ENCODE data around the gene PCNP.
A peak's percentile ranks its signal among the peaks of the same experiment; 100 is the strongest.
"Not testable (repeated sequence)": the region's sequence is repeated elsewhere in the genome, so short reads cannot be mapped to it uniquely, and the experiment has no call there.

PCNP gene

DNA sequence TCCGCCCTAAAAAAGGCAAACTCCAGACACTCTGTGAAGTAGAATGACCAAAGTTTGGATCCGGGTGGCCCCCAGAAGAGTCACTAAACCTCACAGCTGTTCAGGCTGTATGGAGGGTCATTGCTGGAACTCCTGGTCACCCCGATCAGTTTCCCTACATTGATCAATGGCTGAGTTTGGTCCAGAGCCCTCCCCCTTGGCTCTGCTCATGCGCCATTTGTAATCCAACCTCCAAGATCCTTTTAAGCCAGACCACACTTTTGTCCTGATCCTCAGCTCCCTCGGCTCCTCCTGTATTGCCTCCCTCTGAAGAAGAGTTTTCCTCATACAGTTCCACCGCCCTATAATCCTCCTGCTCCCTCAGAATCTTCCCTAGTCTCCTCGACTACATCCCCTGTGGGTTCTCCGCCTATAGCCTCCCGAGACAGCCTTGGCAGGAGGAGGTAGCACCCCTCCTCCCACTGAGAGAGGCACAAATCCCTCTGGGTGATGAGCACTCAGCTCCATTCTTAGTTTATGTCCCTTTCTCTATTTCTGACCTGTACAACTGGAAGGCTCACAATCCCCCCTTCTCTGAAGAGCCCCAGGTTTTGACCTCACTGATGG lies 60.7 kb downstream of the PCNP start:
- DNase-seq, result no peak

DNA sequence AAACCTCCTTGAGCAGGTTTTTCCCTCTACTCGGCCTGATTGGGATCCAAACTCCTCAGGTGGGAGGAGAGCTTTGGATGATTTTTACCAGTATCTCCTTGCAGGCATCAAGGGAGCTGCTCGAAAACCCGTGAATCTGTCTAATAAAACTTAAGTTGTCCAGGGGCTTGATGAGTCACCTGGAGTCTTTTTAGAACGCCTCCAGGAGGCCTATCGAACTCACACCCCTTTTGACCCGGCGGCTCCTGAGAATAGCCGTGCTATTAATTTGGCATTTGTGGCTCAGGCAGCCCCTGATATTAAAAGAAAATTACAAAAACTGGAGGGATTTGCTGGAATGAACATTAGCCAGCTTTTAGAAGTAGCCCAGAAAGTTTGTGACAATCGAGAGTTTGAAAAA lies 61.4 kb downstream of the PCNP start:
- no peak for DNase-seq

DNA sequence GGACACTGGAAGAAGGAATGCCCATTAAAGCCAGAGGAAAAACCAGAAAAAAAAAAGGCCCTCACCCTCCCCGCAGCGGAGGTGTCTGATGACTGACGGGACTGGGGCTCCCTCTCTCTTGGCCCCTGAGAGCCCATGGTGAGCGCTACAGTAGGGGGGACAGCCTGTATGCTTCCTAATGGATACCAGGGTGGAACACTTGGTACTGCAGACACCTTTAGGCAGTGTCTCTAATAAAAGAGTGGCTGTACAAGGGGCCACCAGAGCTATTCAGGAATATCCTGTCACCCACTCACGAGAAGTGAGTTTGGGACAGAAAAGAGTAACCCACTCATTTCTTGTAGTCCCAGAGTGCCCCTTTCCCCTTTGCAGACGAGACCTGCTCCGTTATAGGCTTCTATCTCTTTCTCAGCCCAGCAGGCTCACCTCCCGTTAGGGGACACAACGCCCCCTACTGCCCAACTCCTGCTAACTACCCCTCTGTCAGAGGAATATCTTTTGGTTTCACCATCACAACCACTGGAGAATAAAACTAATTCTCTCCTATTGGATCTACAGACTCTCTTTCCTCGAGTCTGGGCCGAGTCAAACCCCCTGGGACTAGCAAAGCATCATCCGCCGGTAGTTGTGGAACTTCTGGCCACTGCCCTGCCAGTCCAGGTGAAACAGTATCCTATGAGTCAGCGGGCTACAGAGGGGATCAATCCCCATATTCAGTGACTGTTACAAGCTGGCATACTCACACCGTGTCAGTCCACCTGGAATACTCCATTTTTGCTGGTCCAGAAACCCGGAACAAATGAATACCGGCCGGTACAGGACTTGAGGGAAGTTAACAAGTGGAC lies 62.2 kb downstream of the PCNP start:
- peak; percentile 59 for DNase-seq

DNA sequence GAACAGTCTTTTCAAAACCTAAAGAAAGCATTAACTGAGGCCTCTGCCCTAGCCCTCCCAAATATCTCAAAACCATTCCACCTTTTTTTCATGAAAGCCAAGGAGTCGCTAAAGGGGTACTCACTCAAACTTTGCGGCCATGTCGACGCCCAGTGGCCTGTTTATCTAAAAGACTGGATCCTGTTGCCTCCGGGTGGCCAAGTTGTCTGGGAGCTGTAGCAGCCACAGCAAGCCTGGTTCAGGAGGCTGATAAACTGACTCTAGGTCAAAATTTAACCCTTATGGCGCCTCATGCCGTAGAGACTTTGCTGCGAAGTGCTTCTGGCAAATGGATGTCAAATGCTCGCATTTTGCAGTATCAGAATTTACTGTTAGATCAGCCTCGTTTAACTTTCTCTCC lies 63.5 kb downstream of the PCNP start:
- DNase-seq, result no peak

DNA sequence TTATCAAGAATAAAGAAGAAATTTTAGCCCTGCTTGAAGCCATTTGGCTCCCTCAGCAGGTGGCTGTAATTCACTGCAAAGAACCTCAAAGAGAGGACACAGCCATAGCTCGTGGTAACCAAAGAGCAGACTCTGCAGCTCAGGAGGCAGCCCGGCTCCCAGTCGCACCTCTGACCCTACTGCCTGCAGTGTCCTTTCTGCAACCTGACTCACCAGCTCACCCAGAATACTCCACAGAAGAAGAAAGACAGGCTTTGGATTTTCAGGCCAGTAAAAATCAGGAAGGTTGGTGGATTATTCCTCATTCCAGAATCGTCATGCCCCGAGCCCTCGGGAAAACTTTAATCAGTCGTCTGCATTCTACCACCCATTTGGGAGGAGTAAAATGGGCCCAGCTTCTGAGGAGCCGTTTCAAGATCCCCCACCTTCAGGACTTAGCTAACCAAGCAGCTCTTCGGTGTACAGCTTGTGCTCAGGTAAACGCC lies 64.3 kb downstream of the PCNP start:
- no peak for DNase-seq

DNA sequence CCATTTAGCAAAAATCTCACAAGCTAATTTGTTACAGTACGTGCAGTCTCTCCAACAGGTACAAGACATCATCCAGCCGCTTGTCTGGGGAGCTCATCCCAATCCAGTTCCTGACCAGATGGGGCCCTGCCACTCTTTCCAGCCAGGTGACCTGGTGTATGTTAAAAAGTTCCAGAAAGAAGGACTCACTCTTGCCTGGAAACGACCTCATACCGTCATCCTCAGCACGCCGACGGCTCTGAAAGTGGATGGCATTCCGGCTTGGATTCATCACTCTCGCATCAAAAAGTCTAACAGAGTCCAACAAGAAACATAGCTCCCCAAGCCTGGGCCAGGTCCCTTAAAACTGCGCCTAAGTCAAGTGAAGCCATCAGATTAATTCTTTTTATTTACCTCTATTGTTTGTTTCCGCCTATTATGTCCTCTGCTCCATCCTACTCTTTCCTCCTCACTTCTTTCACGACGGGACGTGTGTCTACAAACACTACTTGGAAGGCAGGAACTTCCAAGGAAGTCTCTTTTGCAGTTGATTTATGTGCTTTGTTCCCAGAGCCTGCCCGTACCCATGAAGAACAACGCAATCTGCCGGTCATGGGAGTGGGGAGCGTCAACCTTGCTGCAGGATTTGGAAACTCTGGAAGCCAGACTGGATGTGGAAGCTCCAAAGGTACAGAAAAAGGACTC lies 65.4 kb downstream of the PCNP start:
- no peak for DNase-seq

DNA sequence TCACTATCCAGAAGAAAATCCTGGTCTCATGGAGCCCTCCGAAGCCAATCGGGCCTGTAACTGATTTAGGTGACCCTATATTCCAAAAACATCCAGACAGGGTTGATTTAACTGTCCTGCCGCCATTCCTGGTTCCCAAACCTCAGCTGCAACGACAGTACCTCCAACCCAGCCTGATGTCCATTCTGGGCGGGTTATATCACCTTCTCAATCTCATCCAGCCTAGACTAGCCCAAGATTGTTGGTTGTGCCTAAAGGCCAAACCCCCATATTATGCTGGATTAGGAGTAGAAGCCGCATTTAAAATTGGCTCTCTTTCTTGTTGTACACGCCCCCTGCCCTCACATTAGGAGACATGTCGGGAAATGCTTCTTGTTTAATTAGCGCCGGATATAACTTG lies 66.3 kb downstream of the PCNP start:
- DNase-seq, result no peak

DNA sequence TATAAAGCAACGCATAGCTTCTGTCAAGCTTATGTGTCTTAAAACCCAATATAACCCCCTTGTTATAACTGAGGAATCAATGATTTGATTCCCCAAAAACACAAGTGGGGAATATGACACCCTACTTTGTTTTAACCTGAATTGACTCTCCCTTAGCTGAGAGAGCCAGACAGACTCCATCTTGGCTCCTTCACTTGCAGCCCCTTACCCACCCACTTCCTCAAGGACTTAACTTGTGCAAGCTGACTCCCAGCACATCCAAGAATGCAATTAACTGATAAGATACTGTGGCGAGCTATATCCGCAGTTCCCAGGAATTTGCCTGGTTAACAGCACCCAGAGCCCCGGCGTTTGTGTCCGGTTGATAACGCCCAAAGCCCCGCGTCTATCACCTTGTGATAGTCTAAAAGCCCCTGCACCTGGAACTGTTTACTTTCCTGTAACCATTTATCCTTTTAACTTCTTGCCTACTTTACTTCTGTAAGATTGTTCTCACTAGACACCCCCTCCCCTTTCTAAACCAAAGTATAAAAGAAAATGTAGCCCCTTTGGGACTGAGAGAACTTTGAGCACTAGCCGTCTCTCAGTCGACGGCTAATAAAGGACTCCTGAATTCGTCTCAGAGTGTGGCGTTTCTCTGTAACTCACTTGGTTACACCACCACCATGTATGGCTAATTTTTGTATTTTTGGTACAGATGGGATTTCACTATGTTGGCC lies 67.6 kb downstream of the PCNP start:
- not testable (repeated sequence) for DNase-seq

DNA sequence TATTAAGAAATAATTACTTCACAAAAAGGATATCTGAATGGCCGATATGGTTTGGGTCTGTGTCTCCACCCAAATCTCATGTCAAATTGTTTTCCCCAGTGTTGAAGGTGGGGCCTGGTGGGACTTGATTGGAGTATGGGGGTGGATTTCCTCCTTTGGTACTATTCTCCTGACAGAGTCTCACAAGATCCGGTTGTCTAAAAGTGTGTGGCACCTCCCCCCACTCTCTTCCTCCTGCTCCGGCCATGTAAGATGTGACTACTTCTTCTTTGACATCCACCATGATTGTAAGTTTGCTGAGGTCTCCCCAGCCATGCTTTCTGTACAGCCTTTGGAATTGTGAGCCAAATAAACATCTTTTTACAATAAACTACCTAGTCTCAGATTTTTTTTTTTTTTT lies 68.5 kb downstream of the PCNP start:
- DNase-seq, result no peak

DNA sequence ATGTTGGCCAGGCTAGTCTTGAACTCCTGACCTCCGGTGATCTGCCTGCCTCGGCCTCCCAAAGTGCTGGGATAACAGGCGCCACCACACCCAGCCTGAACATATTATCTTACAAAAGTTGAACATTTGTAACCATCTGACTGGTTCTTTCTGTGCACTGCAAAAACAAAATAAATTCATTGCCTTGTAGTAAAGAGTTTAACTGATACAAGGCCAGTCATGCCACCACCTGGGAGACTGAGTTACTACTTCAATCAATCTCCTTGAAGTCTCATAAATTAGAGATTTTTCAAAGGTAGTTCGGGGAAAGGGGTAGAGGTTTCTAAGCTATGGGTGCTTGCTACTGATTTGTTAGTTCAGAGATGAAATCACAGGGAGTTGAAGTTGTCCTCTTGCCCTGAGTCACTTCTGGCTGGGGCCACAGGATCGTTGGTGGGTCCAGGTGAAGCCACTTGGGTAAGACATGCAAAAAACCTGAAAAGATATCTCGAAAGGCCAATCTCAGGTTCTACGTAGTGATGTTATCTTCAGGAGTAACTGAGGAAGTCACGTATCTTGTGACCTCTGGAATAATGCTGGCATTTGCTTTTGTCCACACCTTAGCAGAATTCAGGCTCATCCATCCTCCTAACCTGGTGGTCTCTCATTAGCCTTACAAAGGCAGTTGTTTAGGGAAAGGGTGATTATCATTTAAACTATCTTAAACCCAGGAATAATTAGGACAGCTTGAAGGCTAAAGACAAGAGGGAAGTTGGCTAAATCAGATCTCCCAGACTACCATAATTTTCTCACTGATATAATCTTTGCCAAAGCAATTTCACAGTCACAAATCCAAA lies 69.2 kb downstream of the PCNP start:
- no peak for DNase-seq
